DOHH2 (cell line): ENCODE data around the gene LANCL1.

Source experiments
- CTCF ChIP-seq: fragments of 200-600 bp; sonication (generic); IDR thresholded peaks from one replicate; pipeline ENCODE4 v1.5.1; 2014; ENCODE audit warnings: antibody characterized with exemption, mild to moderate bottlenecking, low read depth, low read length; ENCODE audit not compliant: poor library complexity, severe bottlenecking
- EZH2phosphoT487 ChIP-seq: fragments of 200-600 bp; sonication (generic); IDR thresholded peaks from 2 replicates; pipeline ENCODE4 v1.6.1; 2017; ENCODE audit warnings: borderline replicate concordance, mild to moderate bottlenecking, antibody characterized with exemption, low read length, moderate library complexity, mixed read lengths

GRCh38 chr2:210445116-210445707 is 31.3 kb downstream of the LANCL1 start:
- TF ChIP-seq CTCF, result peak; percentile 69
- TF ChIP-seq EZH2phosphoT487, result no peak
